GM19035 (cell line): ENCODE measurements around the gene MCTP1.

Experiments used
- ATAC-seq: cut with Tn5 transposase; IDR thresholded peaks from one replicate; pipeline ENCODE4 v1.9.1; 2021; ENCODE audit not compliant: unreplicated experiment

The MCTP1 gene

DNA sequence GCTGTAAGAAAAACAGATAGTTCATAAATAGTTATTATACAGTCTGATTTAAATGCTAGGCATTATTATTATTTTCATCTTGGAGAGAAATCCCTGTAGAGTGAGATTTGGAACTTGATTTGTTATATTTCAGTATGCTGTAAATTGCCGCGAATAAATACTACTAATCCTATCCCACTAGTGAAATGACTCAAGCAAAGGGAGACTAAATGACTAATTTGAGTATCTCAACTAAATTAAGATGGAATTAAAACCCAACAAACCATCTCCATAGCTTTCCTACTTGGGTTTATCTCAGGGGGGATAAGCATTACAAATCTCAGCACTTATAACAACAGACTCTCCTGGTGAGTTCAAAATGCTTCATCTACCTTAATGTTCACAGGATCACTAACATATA lies 206.0 kb downstream of the MCTP1 start:
- no peak for ATAC-seq

DNA sequence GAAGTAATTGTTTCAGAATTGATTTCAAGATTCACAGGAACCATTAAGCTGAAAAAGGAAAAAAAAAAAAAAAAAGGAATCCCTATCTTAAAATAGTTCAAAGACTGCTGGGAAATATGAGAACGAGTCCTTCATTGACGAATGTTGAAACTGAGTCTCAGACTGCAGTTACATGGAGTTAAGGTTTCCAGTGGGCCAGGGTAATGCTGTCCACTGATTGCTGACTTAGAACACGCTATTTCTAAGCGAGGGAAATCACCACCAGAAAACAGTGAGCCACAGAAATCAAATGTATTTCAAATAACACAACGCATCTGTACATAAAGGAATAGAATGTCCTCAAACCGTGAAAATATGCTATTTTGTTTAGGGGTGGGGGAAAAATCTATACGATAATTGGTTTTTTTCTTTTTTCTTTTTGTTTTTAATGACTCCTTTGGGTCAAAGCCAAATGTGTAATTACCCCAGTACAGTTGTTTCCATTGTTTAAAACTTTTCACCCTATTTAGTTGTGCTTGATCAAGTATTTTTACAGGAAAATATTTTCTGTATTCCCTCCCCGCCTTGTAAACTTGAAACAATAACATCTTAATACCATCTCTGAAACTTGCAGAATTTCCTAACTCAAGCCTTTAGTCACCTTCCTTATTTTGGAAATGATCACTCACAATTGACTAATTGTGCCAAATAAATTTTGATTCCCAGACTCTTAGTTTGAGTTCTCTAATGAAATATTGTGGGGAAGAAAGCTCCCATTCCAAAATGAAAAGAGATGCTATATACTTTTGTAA lies 208.3 kb downstream of the MCTP1 start:
- no peak for ATAC-seq

DNA sequence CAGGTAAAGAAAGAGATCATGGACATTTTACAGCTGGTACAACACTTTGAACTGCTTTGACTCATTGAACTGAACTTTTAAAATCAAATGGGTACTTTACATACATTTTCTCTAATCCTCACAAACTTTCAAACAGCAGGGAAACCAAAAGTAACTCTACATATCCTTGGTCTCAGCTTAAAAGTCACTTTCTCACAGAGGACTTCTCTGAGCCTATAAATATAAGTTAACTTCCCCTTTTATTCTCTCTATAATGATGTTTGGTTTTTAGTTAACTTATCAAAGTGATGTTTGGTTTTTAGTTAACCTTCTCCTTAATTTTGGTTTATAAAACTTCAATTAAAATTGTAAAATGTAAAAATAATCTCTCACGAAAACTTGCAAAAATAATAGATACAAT lies 209.8 kb downstream of the MCTP1 start:
- ATAC-seq: peak; percentile 42

DNA sequence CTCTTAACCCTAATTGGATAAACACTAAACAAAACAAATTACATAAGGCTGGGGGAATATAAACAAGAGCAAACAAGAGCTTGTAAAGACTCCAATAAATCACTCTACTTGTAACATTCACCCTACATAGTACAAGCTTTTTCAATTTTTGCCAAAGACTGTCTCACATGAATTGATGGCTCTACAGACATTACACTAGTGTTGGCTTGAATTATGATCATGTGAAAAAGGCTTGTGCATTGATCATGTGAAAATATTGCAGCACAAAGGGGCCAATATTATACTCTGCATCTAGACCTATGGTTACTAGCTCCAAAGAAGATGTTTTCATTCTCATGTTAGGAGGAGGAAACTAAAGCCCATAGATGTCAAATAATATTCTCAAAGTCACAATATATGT lies 212.6 kb downstream of the MCTP1 start:
- no peak for ATAC-seq

DNA sequence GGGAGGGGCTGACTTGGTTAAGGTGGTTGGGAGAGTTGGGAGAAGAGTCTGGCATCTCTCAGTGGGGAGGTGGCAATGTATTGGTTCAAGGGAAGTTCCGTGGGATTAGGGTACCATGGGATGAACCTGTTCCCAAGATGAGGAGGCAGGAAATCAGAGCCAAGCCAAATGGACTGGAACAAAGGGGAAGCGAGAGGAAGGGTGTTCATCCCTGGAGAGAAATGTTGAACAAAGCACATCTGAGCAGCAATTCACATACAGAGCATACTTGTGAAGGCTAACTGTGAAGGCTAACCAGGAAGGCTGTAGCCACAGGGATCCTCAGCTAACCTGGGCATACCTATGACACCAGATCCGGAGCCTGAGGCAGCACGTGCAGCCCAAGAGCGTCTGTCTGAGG lies 214.0 kb downstream of the MCTP1 start:
- ATAC-seq: no peak

DNA sequence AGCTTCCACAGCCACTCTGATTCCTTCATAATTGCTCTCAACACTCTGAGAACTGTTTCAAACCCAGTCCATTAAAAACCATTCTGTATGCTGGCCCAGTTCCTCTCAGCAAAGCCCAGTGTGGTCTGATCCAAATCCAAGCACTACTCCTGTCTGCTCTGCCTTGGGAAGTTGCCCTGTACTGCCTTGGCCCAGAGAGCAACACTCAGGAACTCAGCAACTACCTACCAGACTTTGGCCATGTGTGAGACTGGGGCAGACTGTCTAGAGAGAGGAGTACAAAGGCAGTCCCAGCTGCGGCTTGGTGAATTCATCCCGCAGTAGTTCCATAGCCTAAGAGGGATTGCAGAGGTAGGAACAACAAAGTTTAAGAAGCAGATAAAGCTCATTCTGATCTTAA lies 214.4 kb downstream of the MCTP1 start:
- no peak for ATAC-seq

DNA sequence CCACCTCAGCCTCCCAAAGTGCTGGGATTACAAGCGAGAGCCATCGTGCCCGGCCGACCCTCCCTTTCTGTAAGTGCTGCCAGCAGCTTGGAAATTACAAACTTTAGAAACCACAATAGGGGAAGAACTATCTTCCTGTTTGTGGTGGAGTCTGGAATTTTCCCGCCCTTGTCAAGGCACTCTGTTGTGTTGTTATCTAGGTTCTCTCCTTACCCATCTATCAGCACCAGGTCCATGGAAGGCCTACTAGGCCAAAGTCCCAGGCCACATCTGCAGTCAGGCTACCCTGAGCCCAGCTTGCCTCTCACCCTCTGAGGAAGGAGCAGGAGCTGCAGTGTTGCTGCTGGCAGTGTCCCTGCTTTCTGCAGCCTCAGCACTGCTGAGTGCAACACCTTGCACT lies 214.9 kb downstream of the MCTP1 start:
- no peak for ATAC-seq

DNA sequence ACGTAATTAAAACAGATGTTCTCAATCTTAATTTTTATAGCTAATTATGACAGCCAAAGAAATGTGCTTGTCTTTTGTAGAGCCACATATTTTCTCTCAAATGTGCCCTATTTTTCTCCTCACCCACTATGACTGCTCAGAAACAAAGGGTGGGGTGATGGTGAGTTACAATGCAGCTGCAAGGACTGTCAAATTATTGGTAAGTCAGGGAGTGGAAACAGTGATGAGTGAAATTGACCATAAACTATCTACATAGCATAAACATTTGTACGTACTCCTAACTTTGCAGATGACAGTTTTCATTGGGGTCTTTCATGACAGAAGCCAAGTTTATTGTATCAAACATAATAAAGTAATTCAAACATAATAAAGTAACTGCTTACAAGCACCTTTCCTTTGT lies 215.9 kb downstream of the MCTP1 start:
- no peak for ATAC-seq

DNA sequence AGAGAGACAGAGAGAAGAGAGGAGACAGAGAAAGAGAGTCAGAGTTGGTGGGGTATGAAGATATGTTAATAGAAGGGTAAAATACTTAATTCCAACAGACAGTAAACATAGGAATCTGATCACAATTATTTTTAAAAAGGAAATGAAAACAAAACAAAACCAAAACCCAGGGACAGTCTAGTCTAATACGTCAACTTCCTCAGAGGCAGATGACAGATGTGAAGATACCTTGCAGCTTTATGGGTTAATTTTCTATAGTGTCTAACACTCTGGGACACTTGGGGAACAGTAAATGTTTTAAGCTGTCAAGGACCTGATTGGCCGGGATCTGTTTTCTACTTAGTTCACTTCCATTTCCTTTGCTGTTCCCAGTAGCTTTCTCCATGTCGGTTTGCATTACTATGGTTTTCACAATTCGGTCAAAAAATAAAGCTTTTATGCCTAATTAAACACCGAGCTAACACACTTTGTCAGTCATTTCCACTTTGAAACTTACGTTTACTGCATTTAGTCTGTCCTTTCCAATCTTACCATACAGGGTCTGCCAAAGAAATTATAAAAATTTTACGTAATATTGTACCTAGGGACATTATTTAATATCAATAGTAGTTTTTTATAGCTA lies 216.5 kb downstream of the MCTP1 start:
- ATAC-seq: no peak

DNA sequence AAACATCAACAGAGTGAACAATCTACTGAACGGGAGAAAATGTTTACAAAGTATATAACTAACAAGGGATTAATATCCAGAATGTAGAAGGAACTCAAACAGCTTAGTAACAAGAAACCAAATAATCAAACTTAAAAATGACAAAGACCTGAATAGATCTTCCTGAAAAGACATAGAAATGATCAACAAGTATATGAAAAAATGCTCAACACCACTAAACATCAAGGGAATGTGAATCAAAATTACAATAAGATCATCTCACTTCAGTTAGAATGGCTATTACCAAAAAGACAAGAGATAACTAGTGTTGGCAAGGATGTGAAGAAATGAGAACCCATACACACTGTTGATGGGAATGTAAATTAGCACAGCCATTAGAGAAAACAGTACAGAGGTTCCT lies 218.8 kb downstream of the MCTP1 start:
- no peak for ATAC-seq

DNA sequence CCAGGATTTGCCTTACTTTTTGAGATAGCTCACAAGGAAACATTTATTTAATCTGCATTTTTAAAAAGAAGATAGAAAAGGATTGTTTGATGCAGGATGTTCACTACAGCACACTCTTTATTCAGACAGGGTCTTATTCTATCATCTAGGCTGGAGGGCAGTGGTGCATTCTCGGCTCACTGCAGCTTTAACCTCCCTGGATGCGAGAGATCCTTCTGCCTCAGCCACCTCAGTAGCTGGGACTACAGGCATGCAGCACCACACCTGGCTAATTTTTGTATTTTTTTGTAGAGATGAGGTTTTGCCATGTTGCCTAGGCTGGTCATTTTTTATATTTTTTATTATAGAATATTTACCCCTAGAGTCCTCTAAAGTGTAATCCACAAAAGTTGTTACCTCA lies 221.4 kb downstream of the MCTP1 start:
- ATAC-seq: no peak

DNA sequence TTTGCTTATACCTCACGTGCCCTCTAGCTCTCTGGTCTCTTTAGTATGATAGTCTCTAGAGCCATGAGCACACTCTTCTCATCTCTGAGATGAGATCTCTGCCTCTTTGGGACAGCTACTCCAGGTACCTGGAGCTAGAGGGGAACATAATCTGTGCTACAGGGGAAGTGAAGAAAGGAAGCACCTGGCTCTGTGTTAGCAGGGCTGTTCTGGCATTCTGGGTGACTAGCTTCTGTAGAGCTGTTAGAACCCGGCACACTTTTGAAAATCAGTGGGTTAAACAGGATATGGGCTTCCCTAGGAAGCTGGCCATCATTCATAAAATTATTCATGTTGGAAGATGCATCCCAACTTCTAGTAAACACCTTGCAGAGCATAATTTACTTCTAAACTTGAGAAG lies 224.8 kb downstream of the MCTP1 start:
- no peak for ATAC-seq

DNA sequence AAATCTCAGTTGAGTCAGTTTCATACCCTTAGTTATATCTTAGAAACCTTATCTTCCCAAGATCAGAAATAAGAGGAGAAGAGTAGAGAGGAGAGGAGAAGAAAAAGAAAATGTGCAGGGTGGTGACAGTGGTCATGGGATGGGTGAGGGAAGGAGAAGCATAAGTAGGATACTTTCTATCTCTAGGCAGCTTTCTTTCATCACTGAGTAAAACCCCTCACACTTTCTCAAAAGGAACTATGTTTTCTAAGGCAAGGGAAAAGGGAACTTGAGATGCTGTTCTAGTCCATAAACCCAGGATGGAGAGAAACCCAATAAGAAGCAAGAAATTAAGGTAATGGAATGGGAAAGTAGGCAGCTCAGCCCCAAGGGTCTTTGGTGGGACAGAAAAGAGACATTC lies 225.3 kb downstream of the MCTP1 start:
- no peak for ATAC-seq

DNA sequence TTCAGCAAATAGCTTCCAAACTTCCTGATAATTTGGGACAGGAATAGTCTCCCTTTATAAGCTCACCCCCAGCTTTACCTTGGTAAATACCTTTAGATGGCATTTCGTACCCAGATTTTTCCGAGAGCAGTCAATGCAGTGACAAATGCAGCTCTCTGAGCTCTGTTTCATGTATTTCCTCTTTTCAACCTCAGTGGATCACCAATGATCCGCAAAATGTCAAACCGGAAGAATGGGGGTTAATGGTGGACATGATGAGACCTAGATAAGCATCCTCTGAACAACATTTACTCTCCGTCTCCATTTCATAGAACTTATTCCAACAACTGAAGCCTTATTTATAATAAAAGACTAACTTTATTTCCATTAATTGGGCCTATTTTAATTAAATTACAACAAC lies 227.3 kb downstream of the MCTP1 start:
- no peak for ATAC-seq

DNA sequence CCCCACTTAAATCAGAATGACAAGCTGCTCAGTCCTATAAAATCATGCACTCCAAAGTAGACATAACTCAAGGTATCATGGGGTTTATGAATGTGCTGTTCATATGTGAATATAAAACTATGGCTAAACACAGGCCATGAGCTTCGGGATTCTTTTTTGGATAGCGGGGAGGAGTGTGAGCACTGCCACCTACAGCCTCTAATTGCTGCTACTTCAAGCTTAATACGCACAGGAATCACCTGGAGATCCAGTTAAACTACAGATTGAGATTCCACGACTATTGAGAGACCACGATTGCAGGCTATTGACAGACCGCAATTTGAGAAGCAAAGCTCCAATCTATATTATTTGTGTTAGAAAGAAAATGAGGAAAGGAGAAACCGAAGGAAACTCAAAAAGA lies 231.6 kb downstream of the MCTP1 start:
- no peak for ATAC-seq

DNA sequence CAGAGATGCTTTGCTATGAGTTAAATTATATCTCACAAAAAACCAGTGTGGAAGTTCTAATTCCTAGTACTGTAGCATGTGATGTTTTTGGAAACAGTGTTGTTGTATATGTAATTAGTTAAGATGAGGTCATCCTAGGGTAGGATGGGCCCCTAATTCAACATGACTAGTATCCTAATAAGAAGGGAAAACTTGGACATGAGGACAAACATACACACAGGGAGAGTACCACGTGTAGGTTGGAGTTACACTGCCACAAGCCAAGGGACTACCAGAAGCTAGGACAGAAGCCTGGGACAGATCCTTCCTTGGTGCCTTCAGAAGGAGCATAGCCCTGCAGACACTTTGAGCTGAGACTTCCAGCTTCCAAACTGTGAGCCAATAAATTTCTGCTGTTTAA lies 234.2 kb downstream of the MCTP1 start:
- ATAC-seq: no peak

DNA sequence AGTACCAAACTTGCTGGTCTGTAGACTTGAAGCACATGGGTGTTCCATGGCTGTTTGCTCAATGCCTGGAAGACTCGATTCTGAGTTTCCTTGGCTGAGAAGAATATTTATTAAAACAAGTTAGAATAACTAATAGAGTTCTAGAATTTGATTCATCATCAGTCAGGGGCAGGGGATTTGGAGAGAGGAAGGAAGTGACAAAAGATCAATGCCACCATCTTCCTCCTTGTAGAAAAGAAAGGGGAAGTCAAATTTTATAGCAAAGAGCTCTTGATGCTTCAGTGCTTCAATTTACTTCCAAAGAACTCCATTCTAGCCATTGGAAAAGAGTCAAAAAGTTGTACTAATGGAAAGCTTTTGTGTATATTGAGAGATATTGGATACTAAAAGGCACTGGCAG lies 236.3 kb downstream of the MCTP1 start:
- no peak for ATAC-seq

DNA sequence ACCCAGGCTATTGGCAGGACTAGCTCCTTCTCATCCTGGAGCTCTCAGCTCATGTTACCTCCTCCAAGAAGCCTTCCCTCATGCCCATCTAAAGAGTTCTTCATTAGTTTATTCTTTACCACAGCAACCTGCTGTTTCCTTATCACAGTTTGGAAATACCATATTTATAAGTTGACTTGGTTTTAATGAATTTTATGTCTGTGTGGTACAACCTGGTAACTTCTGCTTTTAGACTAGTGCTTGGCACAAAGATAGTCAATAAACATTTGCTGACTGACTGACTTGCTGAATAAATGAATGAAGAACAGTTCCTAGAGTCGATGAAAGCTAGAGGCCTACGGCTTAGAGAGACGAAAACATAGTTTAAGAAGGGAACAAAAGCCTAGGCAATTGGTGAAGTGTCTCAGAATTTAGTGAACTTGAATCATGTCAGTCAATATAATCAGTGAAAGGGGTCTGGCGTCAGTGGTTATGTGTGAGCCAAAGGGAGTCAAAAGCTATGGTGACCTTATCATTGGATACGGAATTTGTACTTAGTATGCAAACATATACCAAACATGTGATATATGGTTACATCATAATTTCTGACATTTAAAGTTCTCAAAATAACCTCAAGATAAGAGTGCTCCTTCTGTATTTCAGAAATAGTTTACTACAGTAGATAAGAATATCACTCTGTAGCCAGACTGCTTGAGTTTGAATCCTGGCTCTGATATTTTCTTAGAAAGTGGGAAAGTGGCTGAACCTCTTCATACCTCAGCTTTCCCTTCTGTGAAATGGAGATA lies 239.5 kb downstream of the MCTP1 start:
- ATAC-seq: no peak

DNA sequence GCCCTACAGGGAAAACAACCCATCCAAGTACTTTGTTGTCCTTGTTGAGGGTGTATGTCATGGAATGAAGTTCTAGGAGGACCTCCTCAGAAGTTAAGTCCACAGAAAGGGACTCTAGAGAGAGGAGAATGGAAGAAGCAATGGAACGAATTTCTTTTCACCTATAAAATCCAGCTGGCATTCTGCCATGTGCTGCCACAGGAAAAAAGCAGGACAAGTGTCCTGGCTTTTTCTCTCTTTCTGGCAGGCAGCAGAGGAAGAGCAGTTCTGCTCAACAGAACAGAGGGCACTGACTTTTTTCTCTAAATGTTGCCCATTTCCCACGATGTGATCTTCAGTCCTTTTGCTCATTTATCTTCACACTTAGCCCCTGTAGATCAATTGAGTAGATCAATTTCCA lies 240.8 kb downstream of the MCTP1 start:
- ATAC-seq: no peak

DNA sequence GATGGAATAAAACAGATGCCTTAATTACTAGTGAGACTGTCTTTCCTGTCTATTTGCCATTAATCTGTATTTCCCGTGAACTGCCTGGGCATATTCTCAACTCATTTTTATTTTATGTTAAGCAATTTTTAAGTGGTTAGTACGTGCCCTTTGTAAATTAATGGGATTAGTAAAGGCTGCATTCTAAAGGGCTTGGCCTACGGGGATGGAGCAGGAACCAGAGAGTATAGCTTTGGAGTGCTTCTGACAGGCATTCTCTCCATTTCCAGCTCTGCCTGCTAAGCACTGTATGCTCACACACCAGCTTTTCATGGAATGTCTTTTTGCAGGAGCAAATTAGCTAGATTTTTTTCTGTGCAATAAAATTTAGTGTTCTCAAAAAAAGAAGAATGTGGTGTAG lies 241.2 kb downstream of the MCTP1 start:
- no peak for ATAC-seq

DNA sequence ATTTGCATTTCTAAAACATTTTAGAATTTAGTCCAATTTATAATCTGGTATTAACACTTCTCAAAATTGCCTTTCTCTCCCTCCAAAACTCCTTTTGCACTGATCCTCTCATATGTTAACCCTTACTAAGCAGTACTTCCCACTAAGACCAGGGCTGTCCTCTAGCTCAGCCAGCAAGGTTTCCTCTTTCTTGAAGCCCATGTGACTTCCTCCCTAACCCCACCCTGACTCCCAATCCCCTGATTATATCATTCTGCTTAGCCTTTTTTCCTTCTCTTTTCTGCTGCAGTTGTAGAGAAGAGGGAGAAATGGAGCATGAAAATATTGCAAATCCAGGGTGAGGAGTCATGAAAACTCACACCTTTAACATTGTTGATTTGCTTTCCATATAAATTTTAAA lies 241.7 kb downstream of the MCTP1 start:
- ATAC-seq: no peak

DNA sequence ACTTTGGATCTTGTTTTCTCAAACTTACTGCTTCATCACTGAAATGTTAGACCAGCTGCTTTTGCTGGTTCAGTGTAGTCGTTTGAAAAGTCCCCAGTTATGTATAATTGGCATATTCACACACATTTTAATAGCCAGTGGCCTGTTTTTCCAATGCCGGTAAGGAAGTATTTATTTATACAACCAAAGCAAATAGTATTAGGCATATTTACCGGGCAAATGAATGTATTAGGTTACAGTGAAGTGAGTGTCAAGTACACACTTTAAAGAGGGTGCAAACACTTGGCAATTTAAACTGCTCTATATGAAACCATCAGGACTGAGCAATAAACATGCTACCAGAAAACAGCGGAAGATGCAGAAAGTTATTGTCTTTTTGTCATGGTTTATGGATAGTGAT lies 242.9 kb downstream of the MCTP1 start:
- no peak for ATAC-seq
